HepG2 (cell line): ENCODE results near the gene CKAP2L.

Experiments used
- E2F1 ChIP-seq: sonication (generic); formaldehyde crosslinking; IDR thresholded peaks from 2 replicates; pipeline ENCODE4 v1.5.0; 2020; ENCODE audit warnings: missing genetic modification reagents
- HDAC2 ChIP-seq: sonication (generic); formaldehyde crosslinking; IDR thresholded peaks from 2 replicates; pipeline ENCODE4 v1.4.0; 2020; ENCODE audit warnings: missing genetic modification reagents
- HOMEZ ChIP-seq: IDR thresholded peaks from 2 replicates; pipeline ENCODE4 v1.6.1; 2016; ENCODE audit warnings: low read depth
- JUND ChIP-seq: sonication (generic); formaldehyde crosslinking; IDR thresholded peaks from 2 replicates; pipeline ENCODE4 v1.8.0; 2022; ENCODE audit warnings: mild to moderate bottlenecking, missing genetic modification reagents
- MNT ChIP-seq: fragments of 450-650 bp; IDR thresholded peaks from 2 replicates; pipeline ENCODE4 v1.6.1; 2016
- MZF1 ChIP-seq: sonication (generic); formaldehyde crosslinking; IDR thresholded peaks from 2 replicates; pipeline ENCODE4 v1.8.1; 2023; ENCODE audit warnings: mild to moderate bottlenecking, missing genetic modification reagents, borderline replicate concordance
- RAD21 ChIP-seq: fragments of 450-650 bp; formaldehyde crosslinking; IDR thresholded peaks from 2 replicates; pipeline ENCODE4 v1.5.0; 2020; ENCODE audit warnings: mild to moderate bottlenecking
- SIN3A ChIP-seq: IDR thresholded peaks from 2 replicates; pipeline ENCODE4 v1.6.1; 2011; ENCODE audit warnings: low read depth, mild to moderate bottlenecking, control low read depth, low read length, borderline replicate concordance
- TOPORS ChIP-seq: sonication (generic); formaldehyde crosslinking; IDR thresholded peaks from 2 replicates; pipeline ENCODE4 v1.8.0; 2023; ENCODE audit warnings: mild to moderate bottlenecking, missing genetic modification reagents
- U2AF2 ChIP-seq: fragments of 200-400 bp; formaldehyde crosslinking; IDR thresholded peaks from 2 replicates; pipeline ENCODE4 v1.6.1; 2017; ENCODE audit warnings: low read depth, mild to moderate bottlenecking, low read length
- UBTF ChIP-seq: sonication (generic); formaldehyde crosslinking; IDR thresholded peaks from 2 replicates; pipeline ENCODE4 v1.4.0; 2020; ENCODE audit warnings: mild to moderate bottlenecking, missing genetic modification reagents
- ZNF142 ChIP-seq: sonication (generic); formaldehyde crosslinking; IDR thresholded peaks from 2 replicates; pipeline ENCODE4 v1.4.0; 2020; ENCODE audit warnings: missing genetic modification reagents
- ZNF766 ChIP-seq: sonication (generic); formaldehyde crosslinking; IDR thresholded peaks from 2 replicates; pipeline ENCODE4 v1.5.0; 2020; ENCODE audit warnings: missing genetic modification reagents, borderline replicate concordance

- no peak for TF ChIP-seq UBTF (CRISPR knock-in tag)
- no peak for TF ChIP-seq U2AF2
- TF ChIP-seq ZNF766 (CRISPR knock-in tag) = no peak
- no peak for TF ChIP-seq SIN3A
- no peak for TF ChIP-seq RAD21 (CRISPR knock-in tag)
- no peak for TF ChIP-seq E2F1 (CRISPR knock-in tag)
- no peak for TF ChIP-seq JUND
- TF ChIP-seq HOMEZ (CRISPR knock-in tag) = no peak
- no peak for TF ChIP-seq TOPORS (CRISPR knock-in tag)
- TF ChIP-seq MNT = no peak
- no peak for TF ChIP-seq ZNF142
- no peak for TF ChIP-seq HDAC2 (CRISPR knock-in tag)
- TF ChIP-seq MZF1 (CRISPR knock-in tag) = no peak
These were observed 42.9 kb upstream of the CKAP2L start for GRCh38 chr2:112807233-112807807.
